IPS-NIHi7 (cell line): Measurements from ENCODE around the gene DNMT3B.
A peak's percentile ranks its signal among the peaks of the same experiment; 100 is the strongest.
"Not testable (repeated sequence)": the region's sequence is repeated elsewhere in the genome, so short reads cannot be mapped to it uniquely, and the experiment has no call there.

ENCODE experiments used
- DNase-seq: peaks from one replicate; pipeline ENCODE4 v3.0.0; 2012; ENCODE audit warnings: mixed read lengths; ENCODE audit errors: extremely low spot score

Gene DNMT3B

GRCh38 chr20:32761831-32762753, at the start of gene DNMT3B:
DNMT3B (plus strand) TSS chr20:32762385; CDS start chr20:32780324, 17,939 bp downstream.
- DNase-seq: peak; percentile 97

- no peak for DNase-seq
These were observed 43.3 kb upstream of the DNMT3B start for GRCh38 chr20:32718749-32719348.

GRCh38 chr20:32727683-32728082, 34.5 kb upstream of the DNMT3B start:
- DNase-seq: no peak

GRCh38 chr20:32728435-32728834, 33.8 kb upstream of the DNMT3B start:
- not testable (repeated sequence) for DNase-seq

- not testable (repeated sequence) for DNase-seq
These were observed 32.9 kb upstream of the DNMT3B start for GRCh38 chr20:32729334-32729733.

GRCh38 chr20:32731882-32732266, 30.3 kb upstream of the DNMT3B start:
- DNase-seq: no peak

GRCh38 chr20:32737371-32738223, 24.6 kb upstream of the DNMT3B start:
- DNase-seq: no peak

- DNase-seq: no peak
These were observed 21.0 kb upstream of the DNMT3B start for GRCh38 chr20:32741151-32741550.

- DNase-seq: no peak
These were observed 19.6 kb upstream of the DNMT3B start for GRCh38 chr20:32742322-32743236.

- DNase-seq: peak; percentile 60
These were observed 18.7 kb upstream of the DNMT3B start, which contains the start of gene COMMD7 for GRCh38 chr20:32743237-32744112. COMMD7 (minus strand) TSS chr20:32743467; CDS start chr20:32743391, 76 bp downstream.

GRCh38 chr20:32749914-32750637, 12.1 kb upstream of the DNMT3B start:
- peak; percentile 72 for DNase-seq

- DNase-seq: no peak
These were observed 10.9 kb upstream of the DNMT3B start for GRCh38 chr20:32751293-32751692.

- no peak for DNase-seq
These were observed 10.3 kb upstream of the DNMT3B start for GRCh38 chr20:32751702-32752457.

GRCh38 chr20:32752458-32753250, 9.5 kb upstream of the DNMT3B start:
- no peak for DNase-seq

- no peak for DNase-seq
These were observed 8.5 kb upstream of the DNMT3B start for GRCh38 chr20:32753731-32754130.

GRCh38 chr20:32756156-32756555, 6.0 kb upstream of the DNMT3B start:
- DNase-seq: no peak

- no peak for DNase-seq
These were observed 761 bp upstream of the DNMT3B start for GRCh38 chr20:32761417-32761830.

- no peak for DNase-seq
These were observed 593 bp downstream of the DNMT3B start for GRCh38 chr20:32762754-32763201.
